Naive thymus-derived CD4-positive, alpha-beta T cell (primary cell): Measurements from ENCODE around the gene TPPP. TPM values are rescaled to one million over a fixed set of nuclear protein-coding genes. Genes with fewer than 3 reads are reported as not detected.
"Not testable (repeated sequence)": the region's sequence is repeated elsewhere in the genome, so short reads cannot be mapped to it uniquely, and the experiment has no call there.

ENCODE experiments used
- ATAC-seq: fragments of 150-1000 bp; cut with Tn5 transposase; 2 replicates; pipeline ENCODE4 v1.10.0; 2021; ENCODE audit warnings: mild to moderate bottlenecking, moderate library complexity
- CTCF ChIA-PET: fragments of 350-600 bp; sonication (Branson Sonifier 250); formaldehyde crosslinking; loops from one replicate; lab custom pipeline; 2021; ENCODE audit warnings: antibody characterized with exemption; lab: Charles Lee
- POLR2A ChIA-PET: fragments of 350-600 bp; sonication (Branson Sonifier 250); formaldehyde crosslinking; loops from one replicate; lab custom pipeline; 2021; ENCODE audit warnings: antibody characterized with exemption, inconsistent platforms; lab: Charles Lee
- DNase-seq, 9 donors: peaks; one replicate each; pipeline versions ENCODE4 v3.0.0 to v3.0.0-alpha.2; 2020 to 2022; ENCODE audit warnings: mixed read lengths in 1 of 9
- H3K27ac ChIP-seq: one replicate; pipeline ENCODE4 v1.7.0; 2013; ENCODE audit warnings: mild to moderate bottlenecking, low read depth, low read length, moderate library complexity
- H3K27me3 ChIP-seq, 2 donors: one replicate each; pipeline ENCODE4 v1.7.0; 2013; ENCODE audit warnings: low read length in 2 of 2, mild to moderate bottlenecking in 2 of 2, moderate library complexity in 2 of 2; ENCODE audit not compliant: control insufficient read depth in 2 of 2, insufficient read depth in 2 of 2
- H3K36me3 ChIP-seq, 3 experiments: 1 replicate in 2 of 3; 2 replicates in 1 of 3; pipeline ENCODE4 v1.7.0; 2013; ENCODE audit warnings: low read length in 3 of 3, mild to moderate bottlenecking in 3 of 3, moderate library complexity in 1 of 3; ENCODE audit not compliant: insufficient read depth in 3 of 3, control insufficient read depth in 2 of 3
- H3K4me1 ChIP-seq, 2 donors: one replicate each; pipeline ENCODE4 v1.7.0; 2013; ENCODE audit warnings: low read length in 2 of 2, mild to moderate bottlenecking in 2 of 2, moderate library complexity in 1 of 2; ENCODE audit not compliant: control insufficient read depth in 2 of 2, insufficient read depth in 2 of 2
- H3K4me3 ChIP-seq: 2 replicates; pipeline ENCODE4 v1.7.0; 2013; ENCODE audit warnings: mild to moderate bottlenecking, low read length
- H3K9me3 ChIP-seq, 3 experiments: 1 replicate in 2 of 3; 2 replicates in 1 of 3; pipeline ENCODE4 v1.7.0; 2013; ENCODE audit warnings: low read length in 3 of 3; ENCODE audit not compliant: control insufficient read depth in 2 of 3
- H3K27ac Mint-ChIP-seq, 9 donors: one replicate each; pipeline ENCODE4 v1.8.0; 2020 to 2022; ENCODE audit warnings: mixed read lengths in 9 of 9, mild to moderate bottlenecking in 8 of 9, moderate library complexity in 5 of 9, inconsistent platforms in 2 of 9
- H3K27me3 Mint-ChIP-seq, 5 donors: one replicate each; pipeline ENCODE4 v1.8.0; 2021 to 2022; ENCODE audit warnings: mixed read lengths in 5 of 5, mild to moderate bottlenecking in 1 of 5
- H3K36me3 Mint-ChIP-seq, 5 donors: one replicate each; pipeline ENCODE4 v1.8.0; 2020 to 2022; ENCODE audit warnings: mixed read lengths in 5 of 5, mild to moderate bottlenecking in 3 of 5, inconsistent platforms in 1 of 5
- H3K4me1 Mint-ChIP-seq, 7 donors: one replicate each; pipeline ENCODE4 v1.8.0; 2020 to 2022; ENCODE audit warnings: mixed read lengths in 7 of 7, mild to moderate bottlenecking in 3 of 7, inconsistent platforms in 1 of 7
- H3K4me3 Mint-ChIP-seq, 10 donors: one replicate each; pipeline ENCODE4 v1.8.0; 2020 to 2022; ENCODE audit warnings: mild to moderate bottlenecking in 10 of 10, mixed read lengths in 10 of 10, moderate library complexity in 6 of 10, inconsistent platforms in 2 of 10
- H3K9me3 Mint-ChIP-seq, 11 donors: one replicate each; pipeline ENCODE4 v1.8.0; 2020 to 2022; ENCODE audit warnings: mixed read lengths in 11 of 11, mild to moderate bottlenecking in 4 of 11, inconsistent platforms in 1 of 11, moderate library complexity in 1 of 11
- intact Hi-C, 2 donors: fragments of 100-400 bp; cut with micrococcal nuclease; formaldehyde crosslinking; loops; one replicate each; pipeline ENCODE4 v1.15.1; 2023
- polyA plus RNA-seq, 2 donors: library from polyadenylated mRNA; unstranded; fragments of 300-500 nt; fragmentation: Illumina TruSeq; gene quantifications; one replicate each; pipeline ENCODE4 v1.2.3, GENCODE V29; 2021
- total RNA-seq, 6 experiments: library from RNA in 5 of 6; stranded (reverse) in 5 of 6; gene quantifications; 1 replicate in 5 of 6; 2 replicates in 1 of 6; pipeline ENCODE4 v1.2.3 and lab custom pipeline; 2021 to 2026

Gene TPPP
- total and polyA plus RNA-seq, 7 experiments from 2014 or later = 0.02 to 3.4 (median 0.14) TPM

DNA sequence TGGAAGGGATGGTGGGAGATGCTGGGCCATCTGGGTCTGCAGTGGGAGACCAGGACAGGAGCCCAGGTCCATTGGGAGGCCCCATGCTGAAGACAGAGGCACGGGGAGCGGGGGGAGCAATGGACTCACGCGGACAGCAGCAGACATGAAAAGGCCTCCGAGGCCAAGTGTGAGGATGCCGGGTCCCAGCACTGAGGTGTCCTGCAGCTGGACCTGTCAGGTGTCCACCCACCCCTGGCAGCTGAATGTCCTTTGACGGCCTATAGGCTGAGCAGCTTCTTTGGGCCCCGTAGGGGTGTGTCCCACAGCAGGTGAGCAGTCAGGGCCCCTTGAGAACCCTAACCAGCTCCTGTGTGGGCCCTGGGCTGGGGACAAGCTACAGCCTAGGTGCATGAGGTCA, 3.0 kb upstream of the TPPP start:
- H3K4me3 Mint-ChIP-seq, H3K36me3 ChIP-seq, H3K27ac ChIP-seq, H3K36me3 Mint-ChIP-seq, intact Hi-C loops, DNase-seq, H3K27me3 ChIP-seq, H3K4me3 ChIP-seq, H3K4me1 ChIP-seq, H3K27ac Mint-ChIP-seq, H3K4me1 Mint-ChIP-seq, POLR2A ChIA-PET, H3K9me3 ChIP-seq, ATAC-seq, H3K9me3 Mint-ChIP-seq, CTCF ChIA-PET: not testable (repeated sequence)
- peaks cover 0 to 43% (median 4%) of the 10 kb centered on the region in 5 donors for H3K27me3 Mint-ChIP-seq

DNA sequence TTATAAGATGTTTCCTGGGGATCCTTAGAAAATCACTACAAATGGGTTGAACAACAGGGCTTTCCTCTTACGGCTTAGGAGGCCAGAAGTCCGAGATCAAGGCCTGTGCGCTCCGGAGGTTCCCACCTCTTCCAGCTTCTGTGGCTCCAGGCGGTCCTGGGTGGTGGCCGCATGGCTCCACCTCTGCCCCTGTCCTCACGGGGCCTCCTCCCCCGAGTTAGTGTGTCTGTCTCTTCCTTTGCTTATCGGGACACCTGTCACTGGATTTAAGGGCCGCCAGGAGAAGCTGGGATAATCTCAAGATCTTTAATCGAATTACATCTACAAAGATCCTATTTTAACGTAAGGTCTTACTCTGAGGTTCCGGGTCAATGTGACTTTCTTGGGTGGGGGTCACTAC, 2.3 kb upstream of the TPPP start:
- H3K4me3 ChIP-seq, H3K4me1 ChIP-seq, ATAC-seq, H3K9me3 Mint-ChIP-seq, H3K36me3 ChIP-seq, intact Hi-C loops, H3K9me3 ChIP-seq, DNase-seq, H3K27ac Mint-ChIP-seq, H3K36me3 Mint-ChIP-seq, CTCF ChIA-PET, H3K27me3 ChIP-seq, H3K4me1 Mint-ChIP-seq, H3K27ac ChIP-seq, POLR2A ChIA-PET, H3K4me3 Mint-ChIP-seq: not testable (repeated sequence)
- H3K27me3 Mint-ChIP-seq = peaks cover 0 to 40% (median 4%) of the 10 kb centered on the region in 5 donors

DNA sequence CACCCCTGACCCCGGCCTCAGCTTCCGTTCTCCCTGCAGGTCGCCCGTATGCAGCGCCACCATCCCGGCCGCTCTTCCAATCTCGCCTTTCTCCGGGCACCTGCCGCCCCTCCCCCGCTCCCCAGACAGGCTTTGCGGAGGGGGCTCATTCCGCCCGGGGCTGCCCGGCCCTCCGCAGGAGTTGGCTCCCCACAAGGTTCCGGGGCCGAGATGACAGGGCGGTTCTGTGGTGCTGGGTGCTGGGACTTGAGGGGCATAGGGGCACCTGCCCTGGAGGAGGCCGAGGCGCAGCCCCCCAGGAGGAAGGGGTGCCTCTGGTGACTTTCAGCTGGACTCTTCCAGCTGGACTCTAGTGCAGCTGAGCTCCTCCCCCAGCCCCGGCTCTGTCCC, 885 bp upstream of the TPPP start:
- H3K27ac ChIP-seq, H3K36me3 ChIP-seq, H3K27ac Mint-ChIP-seq, H3K9me3 Mint-ChIP-seq, H3K4me1 Mint-ChIP-seq, DNase-seq, H3K4me3 ChIP-seq, H3K36me3 Mint-ChIP-seq, CTCF ChIA-PET, ATAC-seq, POLR2A ChIA-PET, H3K9me3 ChIP-seq, H3K4me1 ChIP-seq, H3K27me3 ChIP-seq: not testable (repeated sequence)
- H3K4me3 Mint-ChIP-seq = peak overlapping the region in 5 of 10 donors; percentile 21 to 67 (median 58)
- peaks cover 0 to 32% (median 4%) of the 10 kb centered on the region in 5 donors for H3K27me3 Mint-ChIP-seq
- intact Hi-C loops = loop anchor here in 1 of 2 donors (5.0 kb wide), 1 partner anchor 198 kb away; the partner anchor contains the start of genes BRD9 and TRIP13

DNA sequence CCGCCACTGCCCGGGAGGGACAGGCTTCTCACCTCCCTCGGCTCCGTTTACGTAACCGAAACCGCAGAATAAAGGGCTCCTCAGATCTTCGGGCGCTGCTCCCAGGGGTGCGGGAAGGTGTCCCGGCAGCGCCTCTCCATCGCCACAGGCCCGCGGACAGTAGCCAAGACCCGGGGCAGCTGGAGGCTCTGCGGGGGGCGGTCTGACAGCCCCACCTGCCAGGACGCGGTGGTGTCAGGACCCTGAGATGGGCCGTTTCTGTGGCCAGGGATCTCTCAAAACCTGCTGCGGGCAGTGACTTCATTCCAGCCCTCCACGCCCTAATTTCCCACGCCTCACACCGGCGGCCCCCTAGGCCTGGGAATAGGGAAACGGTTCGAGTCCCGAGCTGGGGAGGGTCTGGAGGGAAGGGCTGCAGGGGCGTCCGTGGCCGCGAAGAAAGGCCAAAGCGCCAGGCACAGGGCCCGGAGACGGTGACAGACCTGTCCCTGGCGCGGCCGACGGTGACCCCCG, 567 bp downstream of the TPPP start:
- Mint-ChIP-seq H3K27me3 (peaks cover 0 to 22% (median 4%) of the 10 kb centered on the region in 5 donors), H3K4me3 (peak overlapping the region; percentile 27 to 81 (median 60))
- H3K4me1 Mint-ChIP-seq, H3K36me3 Mint-ChIP-seq, H3K36me3 ChIP-seq, H3K4me1 ChIP-seq, H3K27ac Mint-ChIP-seq, H3K27ac ChIP-seq, H3K9me3 Mint-ChIP-seq, POLR2A ChIA-PET, CTCF ChIA-PET, H3K9me3 ChIP-seq, H3K27me3 ChIP-seq: not testable (repeated sequence)
- DNase-seq (peak in 2 of 9 donors; percentile 31 to 34), ATAC-seq (peak; percentile 22)
- H3K4me3 ChIP-seq = peak overlapping the region; percentile 24
- intact Hi-C loops = loop anchor here (2.0 to 5.0 kb wide), 3 partner anchors 92 to 200 kb away; partner anchors contain the start of genes BRD9 (in 2 of the 2), TRIP13 (in 2 of the 2) and ZDHHC11B (in 1 of the 2)

DNA sequence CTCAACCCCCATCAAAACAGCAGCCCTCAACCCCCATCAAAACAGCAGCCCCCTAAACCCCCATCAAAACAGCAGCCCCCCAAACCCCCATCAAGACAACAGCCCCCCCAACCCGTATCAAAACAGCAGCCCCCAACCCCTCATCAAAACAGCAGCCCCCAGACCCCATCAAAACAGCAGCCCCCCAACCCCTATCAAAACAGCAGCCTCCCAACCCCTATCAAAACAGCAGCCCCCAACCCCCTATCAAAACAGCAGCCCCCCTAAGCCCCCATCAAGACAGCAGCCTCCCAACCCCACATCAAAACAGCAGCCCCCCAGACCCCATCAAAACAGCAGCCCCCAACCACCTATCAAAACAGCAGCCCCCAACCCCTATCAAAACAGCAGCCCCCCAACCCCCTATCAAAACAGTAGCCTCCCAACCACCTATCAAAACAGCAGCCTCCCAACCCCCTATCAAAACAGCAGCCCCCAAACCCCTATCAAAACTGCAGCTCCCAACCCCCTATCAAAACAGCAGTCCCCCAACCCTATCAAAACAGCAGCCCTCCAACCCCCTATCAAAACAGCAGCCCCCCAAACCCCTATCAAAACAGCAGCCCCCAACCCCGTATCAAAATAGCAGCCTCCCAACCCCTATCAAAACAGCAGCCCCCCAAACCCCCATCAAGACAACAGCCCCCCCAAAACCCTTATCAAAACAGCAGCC, 1.2 kb downstream of the TPPP start:
- no peaks in the 10 kb centered on the region for H3K9me3 ChIP-seq
- Mint-ChIP-seq H3K4me1 (peaks cover 0 to 3% (median 0%) of the 10 kb centered on the region in 7 donors), H3K4me3 (peak overlapping the region; percentile 27 to 81 (median 60)), H3K9me3 (peaks cover 0 to 3% (median 0%) of the 10 kb centered on the region in 11 donors), H3K27ac (no peak overlapping the region), H3K27me3 (peaks cover 0 to 16% (median 4%) of the 10 kb centered on the region in 5 donors), H3K36me3 (no peaks in the 10 kb centered on the region)
- DNase-seq = no peak
- H3K36me3 ChIP-seq = no peaks in the 10 kb centered on the region
- no peaks in the 10 kb centered on the region for H3K4me1 ChIP-seq
- H3K4me3 ChIP-seq = no peak overlapping the region
- no peaks in the 10 kb centered on the region for H3K27me3 ChIP-seq
- intact Hi-C loops = loop anchor here (2.0 to 5.0 kb wide), 3 partner anchors 93 to 201 kb away; partner anchors contain the start of genes BRD9 (in 2 of the 2), TRIP13 (in 2 of the 2) and ZDHHC11B (in 1 of the 2)
- POLR2A ChIA-PET = no interaction called here
- no peak for ATAC-seq
- H3K27ac ChIP-seq = no peak overlapping the region
- CTCF ChIA-PET = interaction anchor here (0.6 kb wide), 1 partner anchor 591 kb away, joined by 3 read pairs; no protein-coding TSS in a partner anchor

DNA sequence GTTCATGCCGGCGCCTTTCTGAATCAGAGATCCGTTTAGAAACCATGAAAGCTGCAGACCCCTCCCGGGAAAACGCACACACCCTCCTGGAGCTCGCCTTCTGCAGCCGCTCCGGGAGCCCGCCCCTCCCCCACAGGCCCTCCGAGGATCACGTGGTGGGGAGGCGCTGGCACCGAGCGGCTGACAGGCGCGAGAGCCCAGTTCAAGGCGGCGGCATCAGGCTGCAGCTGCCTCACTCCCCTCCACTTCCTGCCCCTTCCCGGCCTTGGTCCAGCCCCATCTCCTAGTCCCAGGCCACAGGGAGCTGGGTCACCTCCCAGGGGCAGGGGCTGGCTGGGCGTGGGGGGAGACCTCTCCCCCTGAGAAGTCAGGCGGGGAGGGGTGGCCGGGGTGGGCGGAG, 2.1 kb downstream of the TPPP start:
- DNase-seq = not testable (repeated sequence)

More for the DNA sequence above, 2.1 kb downstream of the TPPP start:
- H3K4me3 Mint-ChIP-seq, H3K27ac ChIP-seq, H3K4me1 Mint-ChIP-seq, POLR2A ChIA-PET, ATAC-seq, H3K36me3 ChIP-seq, CTCF ChIA-PET, H3K4me1 ChIP-seq, H3K9me3 Mint-ChIP-seq, H3K27ac Mint-ChIP-seq, H3K9me3 ChIP-seq, H3K36me3 Mint-ChIP-seq, H3K27me3 Mint-ChIP-seq, H3K27me3 ChIP-seq, H3K4me3 ChIP-seq: not testable (repeated sequence)
- intact Hi-C loops = loop anchor here in 1 of 2 donors (5.0 kb wide), 1 partner anchor 201 kb away; the partner anchor contains the start of genes BRD9 and TRIP13
